Astrocyte (in vitro differentiated cells and primary cell): ENCODE results near the gene C1orf105. TPM values are rescaled to one million over a fixed set of nuclear protein-coding genes. Genes with fewer than 3 reads are reported as not detected.

Source experiments
- DNase-seq: peaks from one replicate; pipeline ENCODE4 v3.0.0-alpha.2; 2010; ENCODE audit warnings: low read depth
- FAIRE-seq: peaks from 2 replicates; lab custom pipeline; 2011; peaks lifted over from hg19 to GRCh38; lab: Jason Lieb, UNC
- H2AFZ ChIP-seq: 2 replicates; pipeline ENCODE4 v1.6.0; 2012; ENCODE audit warnings: low read depth, low read length, inconsistent platforms
- H3K27ac ChIP-seq: 2 replicates; pipeline ENCODE4 v1.5.1; 2011; ENCODE audit warnings: low read depth, low read length, inconsistent platforms
- H3K27me3 ChIP-seq: 2 replicates; pipeline ENCODE4 v1.6.0; 2011; ENCODE audit warnings: low read length, inconsistent platforms; ENCODE audit not compliant: insufficient read depth
- H3K36me3 ChIP-seq: 2 replicates; pipeline ENCODE4 v1.5.1; 2011; ENCODE audit warnings: low read length, inconsistent platforms; ENCODE audit not compliant: insufficient read depth
- H3K4me1 ChIP-seq: 2 replicates; pipeline ENCODE4 v1.5.1; 2011; ENCODE audit warnings: low read length, inconsistent platforms; ENCODE audit not compliant: insufficient read depth
- H3K4me2 ChIP-seq: 2 replicates; pipeline ENCODE4 v1.6.0; 2012; ENCODE audit warnings: low read length, inconsistent platforms
- H3K4me3 ChIP-seq: 2 replicates; pipeline ENCODE4 v1.5.1; 2011; ENCODE audit warnings: low read depth, mild to moderate bottlenecking, low read length, inconsistent platforms; ENCODE audit not compliant: insufficient read depth
- H3K79me2 ChIP-seq: 2 replicates; pipeline ENCODE4 v1.6.0; 2012; ENCODE audit warnings: mild to moderate bottlenecking, low read length, inconsistent platforms; ENCODE audit not compliant: insufficient read depth
- H3K9ac ChIP-seq: 2 replicates; pipeline ENCODE4 v1.6.0; 2012; ENCODE audit warnings: mild to moderate bottlenecking, low read length, inconsistent platforms
- H3K9me3 ChIP-seq: 2 replicates; pipeline ENCODE4 v1.5.1; 2012; ENCODE audit warnings: low read depth, mild to moderate bottlenecking, low read length, inconsistent platforms; ENCODE audit not compliant: insufficient read depth
- H4K20me1 ChIP-seq: 2 replicates; pipeline ENCODE4 v1.6.0; 2012; ENCODE audit warnings: low read length, inconsistent platforms; ENCODE audit not compliant: insufficient read depth
- H3K27ac Mint-ChIP-seq: one replicate; pipeline ENCODE4 v1.8.0; 2021; ENCODE audit warnings: mild to moderate bottlenecking, mixed read lengths; ENCODE audit not compliant: unreplicated experiment
- H3K27me3 Mint-ChIP-seq: one replicate; pipeline ENCODE4 v1.8.0; 2021; ENCODE audit warnings: low read depth, mixed read lengths; ENCODE audit not compliant: unreplicated experiment
- H3K36me3 Mint-ChIP-seq: one replicate; pipeline ENCODE4 v1.8.0; 2021; ENCODE audit warnings: low read depth, mixed read lengths; ENCODE audit not compliant: unreplicated experiment
- H3K4me1 Mint-ChIP-seq: one replicate; pipeline ENCODE4 v1.8.0; 2021; ENCODE audit warnings: low read depth, mixed read lengths; ENCODE audit not compliant: unreplicated experiment
- H3K4me3 Mint-ChIP-seq: one replicate; pipeline ENCODE4 v1.8.0; 2021; ENCODE audit warnings: mild to moderate bottlenecking, moderate library complexity, mixed read lengths; ENCODE audit not compliant: unreplicated experiment
- H3K9me3 Mint-ChIP-seq: one replicate; pipeline ENCODE4 v1.8.0; 2021; ENCODE audit warnings: mild to moderate bottlenecking, mixed read lengths; ENCODE audit not compliant: unreplicated experiment
- EZH2 ChIP-seq: IDR thresholded peaks from 2 replicates; pipeline ENCODE4 v1.6.1; 2012; ENCODE audit warnings: mild to moderate bottlenecking, low read length, inconsistent platforms; ENCODE audit not compliant: insufficient read depth
- total RNA-seq: library from RNA; stranded (reverse); gene quantifications from 2 replicates; pipeline ENCODE4 v1.2.1, GENCODE V29; 2021
- TF ChIP-seq, protein P1 (sequence below): IDR thresholded peaks from 2 replicates; pipeline ENCODE4 v1.5.1; 2011; ENCODE audit warnings: low read depth, mild to moderate bottlenecking, inconsistent platforms, low read length, moderate library complexity; ENCODE audit not compliant: insufficient read depth

C1orf105 gene
- total RNA-seq, 1 donor from 2014 or later: not detected

GRCh38 chr1:172453153-172453545 is 32.7 kb downstream of the C1orf105 start:
- Mint-ChIP-seq H3K27me3 (peaks cover 20% of the 10 kb centered on the region), H3K27ac (no peak overlapping the region), H3K36me3 (no peaks in the 10 kb centered on the region), H3K4me3 (no peak overlapping the region), H3K4me1 (peaks cover 34% of the 10 kb centered on the region), H3K9me3 (no peaks in the 10 kb centered on the region)
- Histone ChIP-seq H3K36me3 (no peaks in the 10 kb centered on the region), H2AFZ (no peak overlapping the region), H3K4me1 (peaks cover 36% of the 10 kb centered on the region), H3K9ac (no peak overlapping the region), H4K20me1 (no peaks in the 10 kb centered on the region), H3K79me2 (no peaks in the 10 kb centered on the region), H3K9me3 (no peaks in the 10 kb centered on the region), H3K4me2 (no peak overlapping the region), H3K27ac (no peak overlapping the region), H3K4me3 (no peak overlapping the region), H3K27me3 (no peaks in the 10 kb centered on the region)
- DNase-seq: no peak
- no peak for FAIRE-seq
- TF ChIP-seq EZH2: no peak
- TF ChIP-seq, protein P1, sequence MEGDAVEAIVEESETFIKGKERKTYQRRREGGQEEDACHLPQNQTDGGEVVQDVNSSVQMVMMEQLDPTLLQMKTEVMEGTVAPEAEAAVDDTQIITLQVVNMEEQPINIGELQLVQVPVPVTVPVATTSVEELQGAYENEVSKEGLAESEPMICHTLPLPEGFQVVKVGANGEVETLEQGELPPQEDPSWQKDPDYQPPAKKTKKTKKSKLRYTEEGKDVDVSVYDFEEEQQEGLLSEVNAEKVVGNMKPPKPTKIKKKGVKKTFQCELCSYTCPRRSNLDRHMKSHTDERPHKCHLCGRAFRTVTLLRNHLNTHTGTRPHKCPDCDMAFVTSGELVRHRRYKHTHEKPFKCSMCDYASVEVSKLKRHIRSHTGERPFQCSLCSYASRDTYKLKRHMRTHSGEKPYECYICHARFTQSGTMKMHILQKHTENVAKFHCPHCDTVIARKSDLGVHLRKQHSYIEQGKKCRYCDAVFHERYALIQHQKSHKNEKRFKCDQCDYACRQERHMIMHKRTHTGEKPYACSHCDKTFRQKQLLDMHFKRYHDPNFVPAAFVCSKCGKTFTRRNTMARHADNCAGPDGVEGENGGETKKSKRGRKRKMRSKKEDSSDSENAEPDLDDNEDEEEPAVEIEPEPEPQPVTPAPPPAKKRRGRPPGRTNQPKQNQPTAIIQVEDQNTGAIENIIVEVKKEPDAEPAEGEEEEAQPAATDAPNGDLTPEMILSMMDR: no peak

DNA sequence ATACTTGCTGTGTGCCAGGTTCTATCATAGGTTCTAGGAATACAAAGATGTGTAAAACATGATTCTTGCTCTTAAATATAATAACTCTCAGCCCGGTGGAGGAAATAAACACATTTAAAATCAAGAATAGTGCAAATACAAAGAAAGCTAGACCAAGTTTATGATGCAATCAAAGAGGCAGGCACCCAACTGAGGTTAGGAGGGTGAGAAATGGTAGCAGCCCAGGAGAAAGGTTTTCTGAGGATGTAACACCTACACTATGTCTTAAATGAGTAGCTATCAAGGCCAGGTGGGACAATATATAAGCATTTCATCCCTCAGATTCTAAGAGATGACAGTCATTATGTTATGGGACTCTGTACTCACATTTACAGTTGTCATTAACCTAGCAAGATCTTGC is 33.1 kb downstream of the C1orf105 start:
- Histone ChIP-seq H3K79me2 (no peaks in the 10 kb centered on the region), H3K4me3 (no peak overlapping the region), H4K20me1 (no peaks in the 10 kb centered on the region), H3K27me3 (no peaks in the 10 kb centered on the region), H3K36me3 (no peaks in the 10 kb centered on the region), H2AFZ (no peak overlapping the region), H3K4me1 (peaks cover 36% of the 10 kb centered on the region), H3K9ac (no peak overlapping the region), H3K9me3 (no peaks in the 10 kb centered on the region), H3K4me2 (no peak overlapping the region), H3K27ac (no peak overlapping the region)
- no peaks in the 10 kb centered on the region for H3K9me3 Mint-ChIP-seq
- peaks cover 20% of the 10 kb centered on the region for H3K27me3 Mint-ChIP-seq
- H3K27ac Mint-ChIP-seq: no peak overlapping the region
- no peak for TF ChIP-seq EZH2
- TF ChIP-seq, protein P1: no peak
- no peak overlapping the region for H3K4me3 Mint-ChIP-seq
- H3K4me1 Mint-ChIP-seq: peaks cover 32% of the 10 kb centered on the region
- no peak for DNase-seq
- no peak for FAIRE-seq
- no peaks in the 10 kb centered on the region for H3K36me3 Mint-ChIP-seq

GRCh38 chr1:172455451-172455850 is 35.0 kb downstream of the C1orf105 start:
- TF ChIP-seq, protein P1: no peak
- TF ChIP-seq EZH2: no peak
- H3K79me2 ChIP-seq: no peaks in the 10 kb centered on the region
- H3K4me2 ChIP-seq: no peak overlapping the region

More at GRCh38 chr1:172455451-172455850, 35.0 kb downstream of the C1orf105 start:
- H3K4me1 Mint-ChIP-seq: peaks cover 18% of the 10 kb centered on the region
- H3K9me3 Mint-ChIP-seq: no peaks in the 10 kb centered on the region
- no peak overlapping the region for H3K4me3 ChIP-seq
- no peak overlapping the region for H3K27ac Mint-ChIP-seq
- H3K27me3 ChIP-seq: no peaks in the 10 kb centered on the region
- no peaks in the 10 kb centered on the region for H3K36me3 ChIP-seq
- H2AFZ ChIP-seq: no peak overlapping the region
- no peaks in the 10 kb centered on the region for H3K9me3 ChIP-seq
- peaks cover 20% of the 10 kb centered on the region for H3K27me3 Mint-ChIP-seq
- peaks cover 18% of the 10 kb centered on the region for H3K4me1 ChIP-seq
- DNase-seq (no peak), FAIRE-seq (no peak)
- H3K9ac ChIP-seq: no peak overlapping the region
- no peaks in the 10 kb centered on the region for H4K20me1 ChIP-seq
- no peak overlapping the region for H3K4me3 Mint-ChIP-seq
- no peaks in the 10 kb centered on the region for H3K36me3 Mint-ChIP-seq
- H3K27ac ChIP-seq: no peak overlapping the region
